ENCODE results near the gene TBX1. TPM values are rescaled to one million over a fixed set of nuclear protein-coding genes. Genes with fewer than 3 reads are reported as not detected.
A peak's percentile ranks its signal among the peaks of the same experiment; 100 is the strongest.

TBX1 gene
- total RNA-seq, 5 donors from 2014 or later (not counting 1 experiment from before 2014, with no cell fraction given): 0.20 TPM; not detected in 4

- no peaks in the 10 kb centered on the region for H3K36me3 Mint-ChIP-seq
- H3K4me3 ChIP-seq (ENCODE audit: control insufficient read depth in 1 of 2, extremely low read depth in 1 of 2, low read length in 1 of 2): no peak overlapping the region
- H3K27me3 ChIP-seq (replicated peaks in 1 of 2; ENCODE audit: control insufficient read depth in 2 of 2, extremely low read depth in 1 of 2, insufficient read depth in 2 of 2, low read length in 1 of 2): peaks cover 12 to 83% of the 10 kb centered on the region in 2 experiments
- ChIA-PET POLR2A (no interaction called here), CTCF (no interaction called here)
- peaks cover 18 to 22% (median 22%) of the 10 kb centered on the region in 3 donors for H3K4me1 Mint-ChIP-seq
- H3K27me3 Mint-ChIP-seq: peaks cover 28 to 46% of the 10 kb centered on the region in 2 donors
- H3K27ac ChIP-seq (ENCODE audit: low read length): no peak overlapping the region
- WGBS (ENCODE audit: insufficient coverage): no CpG with 5 or more reads among the region's 10 CpGs
- no peaks in the 10 kb centered on the region for H3K9me3 Mint-ChIP-seq
- peaks cover 3 to 25% of the 10 kb centered on the region in 2 experiments for H3K4me1 ChIP-seq (ENCODE audit: control insufficient read depth in 1 of 2, extremely low read depth in 1 of 2, insufficient read depth in 2 of 2, low read length in 2 of 2)
- H3K36me3 ChIP-seq (ENCODE audit: control insufficient read depth in 2 of 2, extremely low read depth in 1 of 2, insufficient read depth in 1 of 2, low read length in 1 of 2): no peaks in the 10 kb centered on the region
- DNase-seq (no peak), ATAC-seq (replicated peaks in 1 of 4) (no peak)
- no peak overlapping the region for H3K27ac Mint-ChIP-seq
- no peaks in the 10 kb centered on the region for H3K9me3 ChIP-seq
- no peak overlapping the region for H3K4me3 Mint-ChIP-seq
Measured at GRCh38 chr22:19753090-19753842, 7.3 kb upstream of the TBX1 start.

DNA sequence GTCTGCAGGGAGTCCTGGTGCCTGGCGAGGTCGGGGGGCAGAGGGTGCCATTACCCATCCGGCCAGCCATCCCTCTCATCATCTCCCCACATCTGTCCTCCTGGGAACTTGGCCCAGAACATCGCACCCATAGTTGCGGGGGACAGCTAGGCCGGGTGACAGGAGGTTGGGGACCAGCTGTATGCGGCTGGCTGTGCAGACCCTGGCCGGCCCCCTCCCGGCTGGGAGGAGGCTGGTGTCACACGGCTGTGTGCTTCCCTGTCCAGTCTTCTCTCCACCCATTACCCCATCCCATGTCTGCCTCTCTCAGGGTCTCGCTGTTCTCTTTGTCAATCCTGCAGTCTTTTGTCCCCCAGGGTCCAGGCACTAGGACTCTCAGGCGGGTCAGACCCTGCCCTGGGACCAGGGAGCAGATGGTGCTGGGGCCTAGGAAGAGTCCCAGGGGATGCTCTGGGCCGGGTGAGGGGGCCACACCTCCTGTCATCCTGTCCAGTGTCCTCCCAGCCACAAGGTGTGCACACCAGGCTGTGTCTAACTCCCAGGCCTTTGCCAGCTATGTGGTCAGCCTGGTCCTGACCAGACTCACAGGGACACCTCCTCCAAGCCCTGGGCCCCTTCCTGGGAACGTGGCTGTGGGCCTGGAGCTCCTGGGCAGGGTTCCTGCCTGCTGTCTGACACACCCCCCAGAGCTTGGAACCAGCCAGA, 6.4 kb upstream of the TBX1 start:
- Histone ChIP-seq H3K9me3 (no peaks in the 10 kb centered on the region), H3K4me1 (ENCODE audit: control insufficient read depth in 1 of 2, extremely low read depth in 1 of 2, insufficient read depth in 2 of 2, low read length in 2 of 2) (peaks cover 5 to 30% of the 10 kb centered on the region in 2 experiments), H3K36me3 (ENCODE audit: control insufficient read depth in 2 of 2, extremely low read depth in 1 of 2, insufficient read depth in 1 of 2, low read length in 1 of 2) (no peaks in the 10 kb centered on the region), H3K4me3 (ENCODE audit: control insufficient read depth in 1 of 2, extremely low read depth in 1 of 2, low read length in 1 of 2) (no peak overlapping the region), H3K27me3 (replicated peaks in 1 of 2; ENCODE audit: control insufficient read depth in 2 of 2, extremely low read depth in 1 of 2, insufficient read depth in 2 of 2, low read length in 1 of 2) (peaks cover 13 to 91% of the 10 kb centered on the region in 2 experiments), H3K27ac (ENCODE audit: low read length) (no peak overlapping the region)
- H3K27me3 Mint-ChIP-seq: peaks cover 28 to 48% of the 10 kb centered on the region in 2 donors
- CTCF ChIA-PET: no interaction called here
- H3K4me3 Mint-ChIP-seq: peak overlapping the region in 1 of 3 donors; percentile 23
- H3K9me3 Mint-ChIP-seq: no peaks in the 10 kb centered on the region
- DNase-seq: no peak
- H3K4me1 Mint-ChIP-seq: peaks cover 18 to 22% (median 22%) of the 10 kb centered on the region in 3 donors
- no peak for ATAC-seq (replicated peaks in 1 of 4)
- POLR2A ChIA-PET: no interaction called here
- peak overlapping the region in 1 of 2 donors; percentile 65 for H3K27ac Mint-ChIP-seq
- no peaks in the 10 kb centered on the region for H3K36me3 Mint-ChIP-seq
- 71% methylated on average over 8 of the region's 14 CpGs for WGBS (ENCODE audit: insufficient coverage)

DNA sequence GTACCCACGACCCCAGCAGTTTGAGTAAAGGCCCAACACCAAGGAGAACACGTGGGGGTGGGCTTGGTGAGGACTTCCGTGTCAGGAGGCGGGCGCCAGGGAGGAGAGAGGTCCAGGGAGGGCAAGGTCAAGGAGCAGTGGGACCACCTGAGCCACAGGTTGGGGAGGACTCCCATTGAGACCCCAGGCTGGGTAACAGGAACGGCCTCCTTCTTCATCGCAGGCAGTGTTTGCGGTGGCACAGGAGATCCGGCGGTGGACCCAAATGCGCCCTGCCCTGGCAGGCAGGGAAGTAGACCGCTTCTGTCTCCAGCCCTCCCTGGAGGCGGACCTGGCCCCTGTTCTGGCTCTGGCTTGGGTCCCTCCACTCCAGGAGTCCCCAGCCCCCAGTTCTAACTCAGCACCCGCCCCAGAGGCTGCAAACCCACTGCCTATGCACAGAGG, 5.9 kb upstream of the TBX1 start:
- POLR2A ChIA-PET: no interaction called here
- Mint-ChIP-seq H3K27ac (no peak overlapping the region), H3K9me3 (no peaks in the 10 kb centered on the region), H3K4me3 (peak overlapping the region in 1 of 3 donors; percentile 23), H3K27me3 (peaks cover 32 to 52% of the 10 kb centered on the region in 2 donors), H3K4me1 (peaks cover 22 to 27% (median 26%) of the 10 kb centered on the region in 3 donors), H3K36me3 (no peaks in the 10 kb centered on the region)
- CTCF ChIA-PET: no interaction called here
- no peak overlapping the region for H3K27ac ChIP-seq (ENCODE audit: low read length)
- DNase-seq (no peak), ATAC-seq (replicated peaks in 1 of 4) (no peak)
- WGBS (ENCODE audit: insufficient coverage): 61% methylated on average over 14 of the region's 14 CpGs
- peaks cover 5 to 35% of the 10 kb centered on the region in 2 experiments for H3K4me1 ChIP-seq (ENCODE audit: control insufficient read depth in 1 of 2, extremely low read depth in 1 of 2, insufficient read depth in 2 of 2, low read length in 2 of 2)
- H3K4me3 ChIP-seq (ENCODE audit: control insufficient read depth in 1 of 2, extremely low read depth in 1 of 2, low read length in 1 of 2): no peak overlapping the region
- H3K27me3 ChIP-seq (replicated peaks in 1 of 2; ENCODE audit: control insufficient read depth in 2 of 2, extremely low read depth in 1 of 2, insufficient read depth in 2 of 2, low read length in 1 of 2): peaks cover 13 to 94% of the 10 kb centered on the region in 2 experiments
- no peaks in the 10 kb centered on the region for H3K9me3 ChIP-seq
- no peaks in the 10 kb centered on the region for H3K36me3 ChIP-seq (ENCODE audit: control insufficient read depth in 2 of 2, extremely low read depth in 1 of 2, insufficient read depth in 1 of 2, low read length in 1 of 2)

GRCh38 chr22:19755145-19755710, 5.3 kb upstream of the TBX1 start:
- ChIA-PET CTCF (no interaction called here), POLR2A (no interaction called here)
- ATAC-seq (replicated peaks in 1 of 4) (no peak), DNase-seq (no peak)
- Mint-ChIP-seq H3K27me3 (peaks cover 37 to 57% of the 10 kb centered on the region in 2 donors), H3K9me3 (no peaks in the 10 kb centered on the region), H3K4me3 (peak overlapping the region in 1 of 3 donors; percentile 80), H3K36me3 (no peaks in the 10 kb centered on the region), H3K4me1 (peaks cover 27 to 32% (median 31%) of the 10 kb centered on the region in 3 donors), H3K27ac (no peak overlapping the region)
- Histone ChIP-seq H3K27me3 (replicated peaks in 1 of 2; ENCODE audit: control insufficient read depth in 2 of 2, extremely low read depth in 1 of 2, insufficient read depth in 2 of 2, low read length in 1 of 2) (peaks cover 13 to 91% of the 10 kb centered on the region in 2 experiments), H3K36me3 (ENCODE audit: control insufficient read depth in 2 of 2, extremely low read depth in 1 of 2, insufficient read depth in 1 of 2, low read length in 1 of 2) (no peaks in the 10 kb centered on the region), H3K4me3 (ENCODE audit: control insufficient read depth in 1 of 2, extremely low read depth in 1 of 2, low read length in 1 of 2) (no peak overlapping the region), H3K4me1 (ENCODE audit: control insufficient read depth in 1 of 2, extremely low read depth in 1 of 2, insufficient read depth in 2 of 2, low read length in 2 of 2) (peaks cover 5 to 38% of the 10 kb centered on the region in 2 experiments), H3K27ac (ENCODE audit: low read length) (no peak overlapping the region), H3K9me3 (no peaks in the 10 kb centered on the region)
- 8% methylated on average over 59 of the region's 59 CpGs for WGBS (ENCODE audit: insufficient coverage)

DNA sequence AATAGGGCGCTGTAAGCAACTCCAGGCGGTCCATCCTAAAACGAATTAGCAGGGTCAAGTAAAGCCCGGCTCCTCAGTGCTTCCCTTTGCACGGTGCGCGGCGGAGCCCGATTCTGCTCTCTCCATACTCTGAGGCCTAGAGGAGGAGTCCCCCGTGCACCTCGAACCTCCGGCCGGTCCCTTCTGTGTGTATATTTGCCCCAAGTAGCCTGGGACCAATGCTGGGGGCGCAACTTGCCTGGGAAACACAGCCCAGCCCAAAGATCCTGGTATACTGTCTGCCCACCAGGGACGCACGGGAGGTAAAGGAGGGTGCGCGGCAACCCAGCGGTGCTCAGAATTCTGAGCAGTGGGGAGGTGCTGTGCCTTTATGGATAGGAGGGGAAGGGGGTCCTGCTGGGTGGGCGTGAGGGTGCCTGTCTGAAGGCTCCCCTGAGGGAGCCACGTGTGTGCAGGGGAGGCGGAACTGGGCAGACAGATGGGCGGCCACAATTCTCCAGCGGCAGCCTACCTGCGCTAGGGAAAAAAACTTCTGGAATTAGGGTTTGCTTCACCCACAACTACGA, 4.8 kb upstream of the TBX1 start:
- WGBS (ENCODE audit: insufficient coverage): 4% methylated on average over 22 of the region's 26 CpGs
- Histone ChIP-seq H3K4me1 (ENCODE audit: control insufficient read depth in 1 of 2, extremely low read depth in 1 of 2, insufficient read depth in 2 of 2, low read length in 2 of 2) (peaks cover 5 to 38% of the 10 kb centered on the region in 2 experiments), H3K27me3 (replicated peaks in 1 of 2; ENCODE audit: control insufficient read depth in 2 of 2, extremely low read depth in 1 of 2, insufficient read depth in 2 of 2, low read length in 1 of 2) (peaks cover 13 to 87% of the 10 kb centered on the region in 2 experiments), H3K4me3 (ENCODE audit: control insufficient read depth in 1 of 2, extremely low read depth in 1 of 2, low read length in 1 of 2) (peak overlapping the region in 1 of 2 donors; percentile 49), H3K36me3 (ENCODE audit: control insufficient read depth in 2 of 2, extremely low read depth in 1 of 2, insufficient read depth in 1 of 2, low read length in 1 of 2) (no peaks in the 10 kb centered on the region), H3K27ac (ENCODE audit: low read length) (no peak overlapping the region), H3K9me3 (no peaks in the 10 kb centered on the region)
- Mint-ChIP-seq H3K27me3 (peaks cover 39 to 58% of the 10 kb centered on the region in 2 donors), H3K4me1 (peaks cover 28 to 35% (median 32%) of the 10 kb centered on the region in 3 donors), H3K36me3 (no peaks in the 10 kb centered on the region), H3K27ac (no peak overlapping the region), H3K9me3 (no peaks in the 10 kb centered on the region), H3K4me3 (peak overlapping the region; percentile 39 to 80 (median 57))
- POLR2A ChIA-PET: no interaction called here
- no peak for DNase-seq
- ATAC-seq (replicated peaks in 1 of 4): no peak
- CTCF ChIA-PET: interaction anchor here in 1 of 2 donors (1.2 kb wide), 1 partner anchor 154 kb away, joined by 11 read pairs; no protein-coding TSS in a partner anchor
